Measurements from ENCODE around the gene MYH11. TPM values are rescaled to one million over a fixed set of nuclear protein-coding genes. Genes with fewer than 3 reads are reported as not detected.

MYH11 gene
- total RNA-seq (not detected), polyA plus RNA-seq (under 1 TPM; 0.15 to 0.67 (median 0.43) TPM)

GRCh38 chr16:15856901-15857698, at the start of gene MYH11:
Gene MYH11 (minus strand): TSS chr16:15857028. CDS start chr16:15838252, 18,776 bp downstream.
- DNase-seq (no peak), ATAC-seq (ENCODE audit: low read depth in 2 of 2) (no peak)
- H3K4me1 ChIP-seq (ENCODE audit: control insufficient read depth, insufficient read depth, low read length, poor library complexity, severe bottlenecking): peaks cover 4% of the 10 kb centered on the region
- H3K9me3 ChIP-seq (ENCODE audit: control insufficient read depth in 2 of 2, low read length in 2 of 2): no peaks in the 10 kb centered on the region
- no peaks in the 10 kb centered on the region for H3K36me3 Mint-ChIP-seq
- H3K27ac ChIP-seq (ENCODE audit: insufficient read depth, low read length, poor library complexity, severe bottlenecking): no peak within 1 kb of the TSS
- H3K9me3 Mint-ChIP-seq: peaks cover 0 to 2% (median 0%) of the 10 kb centered on the region in 7 donors
- peaks cover 17% of the 10 kb centered on the region for H3K27me3 ChIP-seq (ENCODE audit: control insufficient read depth, insufficient read depth, low read length)
- peaks cover 41% of the 10 kb centered on the region for H3K27me3 Mint-ChIP-seq
- peak within 1 kb of the TSS in 2 of 4 donors; percentile 16 to 72 for H3K4me3 Mint-ChIP-seq
- peak within 1 kb of the TSS in 1 of 3 donors; percentile 78 for H3K27ac Mint-ChIP-seq
- peaks cover 0 to 11% (median 4%) of the 10 kb centered on the region in 4 donors for H3K4me1 Mint-ChIP-seq
- H3K36me3 ChIP-seq (ENCODE audit: control insufficient read depth, insufficient read depth, low read length): no peaks in the 10 kb centered on the region
- H3K4me3 ChIP-seq (ENCODE audit: low read depth, low read length): peak within 1 kb of the TSS; percentile 35

- Mint-ChIP-seq H3K4me3 (no peak overlapping the region), H3K27ac (no peak overlapping the region), H3K9me3 (peaks cover 0 to 6% (median 1%) of the 10 kb centered on the region in 7 donors), H3K36me3 (no peaks in the 10 kb centered on the region), H3K27me3 (peaks cover 4% of the 10 kb centered on the region), H3K4me1 (peaks cover 0 to 7% (median 3%) of the 10 kb centered on the region in 4 donors)
- no peak overlapping the region for H3K27ac ChIP-seq (ENCODE audit: insufficient read depth, low read length, poor library complexity, severe bottlenecking)
- H3K36me3 ChIP-seq (ENCODE audit: control insufficient read depth, insufficient read depth, low read length): no peaks in the 10 kb centered on the region
- H3K9me3 ChIP-seq (ENCODE audit: control insufficient read depth in 2 of 2, low read length in 2 of 2): no peaks in the 10 kb centered on the region
- no peak overlapping the region for H3K4me3 ChIP-seq (ENCODE audit: low read depth, low read length)
- no peaks in the 10 kb centered on the region for H3K4me1 ChIP-seq (ENCODE audit: control insufficient read depth, insufficient read depth, low read length, poor library complexity, severe bottlenecking)
- no peak for ATAC-seq (ENCODE audit: low read depth in 2 of 2)
- no peak for DNase-seq
- H3K27me3 ChIP-seq (ENCODE audit: control insufficient read depth, insufficient read depth, low read length): no peaks in the 10 kb centered on the region
Measured at GRCh38 chr16:15906439-15906838, 49.6 kb upstream of the MYH11 start.

- no peak overlapping the region for H3K27ac ChIP-seq (ENCODE audit: insufficient read depth, low read length, poor library complexity, severe bottlenecking)
- no peaks in the 10 kb centered on the region for H3K9me3 ChIP-seq (ENCODE audit: control insufficient read depth in 2 of 2, low read length in 2 of 2)
- ATAC-seq (ENCODE audit: low read depth in 2 of 2) (no peak), DNase-seq (no peak)
- H3K27me3 ChIP-seq (ENCODE audit: control insufficient read depth, insufficient read depth, low read length): no peaks in the 10 kb centered on the region
- Mint-ChIP-seq H3K4me1 (peaks cover 0 to 6% (median 1%) of the 10 kb centered on the region in 4 donors), H3K4me3 (peak overlapping the region in 1 of 4 donors; percentile 82), H3K36me3 (no peaks in the 10 kb centered on the region), H3K9me3 (peaks cover 0 to 5% (median 0%) of the 10 kb centered on the region in 7 donors), H3K27me3 (peaks cover 4% of the 10 kb centered on the region), H3K27ac (no peak overlapping the region)
- no peak overlapping the region for H3K4me3 ChIP-seq (ENCODE audit: low read depth, low read length)
- H3K4me1 ChIP-seq (ENCODE audit: control insufficient read depth, insufficient read depth, low read length, poor library complexity, severe bottlenecking): no peaks in the 10 kb centered on the region
- H3K36me3 ChIP-seq (ENCODE audit: control insufficient read depth, insufficient read depth, low read length): no peaks in the 10 kb centered on the region
Measured at GRCh38 chr16:15903960-15904359, 47.1 kb upstream of the MYH11 start.

GRCh38 chr16:15900901-15901500, 44.2 kb upstream of the MYH11 start:
- DNase-seq (no peak), ATAC-seq (ENCODE audit: low read depth in 2 of 2) (no peak)
- Histone ChIP-seq H3K4me1 (ENCODE audit: control insufficient read depth, insufficient read depth, low read length, poor library complexity, severe bottlenecking) (no peaks in the 10 kb centered on the region), H3K4me3 (ENCODE audit: low read depth, low read length) (no peak overlapping the region), H3K36me3 (ENCODE audit: control insufficient read depth, insufficient read depth, low read length) (no peaks in the 10 kb centered on the region), H3K27me3 (ENCODE audit: control insufficient read depth, insufficient read depth, low read length) (no peaks in the 10 kb centered on the region), H3K27ac (ENCODE audit: insufficient read depth, low read length, poor library complexity, severe bottlenecking) (no peak overlapping the region), H3K9me3 (ENCODE audit: control insufficient read depth in 2 of 2, low read length in 2 of 2) (no peaks in the 10 kb centered on the region)
- H3K4me3 Mint-ChIP-seq: no peak overlapping the region
- H3K27me3 Mint-ChIP-seq: no peaks in the 10 kb centered on the region
- peaks cover 0 to 1% (median 0%) of the 10 kb centered on the region in 7 donors for H3K9me3 Mint-ChIP-seq
- H3K27ac Mint-ChIP-seq: no peak overlapping the region
- no peaks in the 10 kb centered on the region for H3K36me3 Mint-ChIP-seq
- H3K4me1 Mint-ChIP-seq: peaks cover 2 to 14% (median 7%) of the 10 kb centered on the region in 4 donors

GRCh38 chr16:15900357-15900756, 43.5 kb upstream of the MYH11 start:
- no peaks in the 10 kb centered on the region for H3K9me3 ChIP-seq (ENCODE audit: control insufficient read depth in 2 of 2, low read length in 2 of 2)
- H3K9me3 Mint-ChIP-seq: no peaks in the 10 kb centered on the region
- no peaks in the 10 kb centered on the region for H3K36me3 ChIP-seq (ENCODE audit: control insufficient read depth, insufficient read depth, low read length)
- no peak overlapping the region for H3K27ac ChIP-seq (ENCODE audit: insufficient read depth, low read length, poor library complexity, severe bottlenecking)
- no peak overlapping the region for H3K27ac Mint-ChIP-seq
- no peaks in the 10 kb centered on the region for H3K4me1 ChIP-seq (ENCODE audit: control insufficient read depth, insufficient read depth, low read length, poor library complexity, severe bottlenecking)
- no peaks in the 10 kb centered on the region for H3K27me3 Mint-ChIP-seq
- H3K27me3 ChIP-seq (ENCODE audit: control insufficient read depth, insufficient read depth, low read length): no peaks in the 10 kb centered on the region
- no peaks in the 10 kb centered on the region for H3K36me3 Mint-ChIP-seq
- ATAC-seq (ENCODE audit: low read depth in 2 of 2) (no peak), DNase-seq (no peak)
- H3K4me3 Mint-ChIP-seq: no peak overlapping the region
- H3K4me3 ChIP-seq (ENCODE audit: low read depth, low read length): no peak overlapping the region
- H3K4me1 Mint-ChIP-seq: peaks cover 2 to 14% (median 7%) of the 10 kb centered on the region in 4 donors

- Histone ChIP-seq H3K9me3 (ENCODE audit: control insufficient read depth in 2 of 2, low read length in 2 of 2) (no peaks in the 10 kb centered on the region), H3K27ac (ENCODE audit: insufficient read depth, low read length, poor library complexity, severe bottlenecking) (no peak overlapping the region), H3K27me3 (ENCODE audit: control insufficient read depth, insufficient read depth, low read length) (no peaks in the 10 kb centered on the region), H3K4me3 (ENCODE audit: low read depth, low read length) (no peak overlapping the region), H3K4me1 (ENCODE audit: control insufficient read depth, insufficient read depth, low read length, poor library complexity, severe bottlenecking) (no peaks in the 10 kb centered on the region), H3K36me3 (ENCODE audit: control insufficient read depth, insufficient read depth, low read length) (no peaks in the 10 kb centered on the region)
- H3K4me1 Mint-ChIP-seq: peaks cover 2 to 14% (median 7%) of the 10 kb centered on the region in 4 donors
- DNase-seq (peak in 1 of 3 donors; percentile 70), ATAC-seq (ENCODE audit: low read depth in 2 of 2) (peak; percentile 44 to 50)
- no peak overlapping the region for H3K4me3 Mint-ChIP-seq
- H3K9me3 Mint-ChIP-seq: no peaks in the 10 kb centered on the region
- no peaks in the 10 kb centered on the region for H3K36me3 Mint-ChIP-seq
- H3K27ac Mint-ChIP-seq: no peak overlapping the region
- no peaks in the 10 kb centered on the region for H3K27me3 Mint-ChIP-seq
Measured at GRCh38 chr16:15899538-15900100, 42.8 kb upstream of the MYH11 start.

- peaks cover 2 to 14% (median 7%) of the 10 kb centered on the region in 4 donors for H3K4me1 Mint-ChIP-seq
- H3K27ac Mint-ChIP-seq: peak overlapping the region in 1 of 3 donors; percentile 9
- H3K4me3 Mint-ChIP-seq: no peak overlapping the region
- no peak for ATAC-seq (ENCODE audit: low read depth in 2 of 2)
- no peaks in the 10 kb centered on the region for H3K36me3 Mint-ChIP-seq
- no peaks in the 10 kb centered on the region for H3K9me3 Mint-ChIP-seq
- no peak for DNase-seq
- no peaks in the 10 kb centered on the region for H3K27me3 Mint-ChIP-seq
- H3K27ac ChIP-seq (ENCODE audit: insufficient read depth, low read length, poor library complexity, severe bottlenecking): no peak overlapping the region
- no peaks in the 10 kb centered on the region for H3K36me3 ChIP-seq (ENCODE audit: control insufficient read depth, insufficient read depth, low read length)
- H3K4me1 ChIP-seq (ENCODE audit: control insufficient read depth, insufficient read depth, low read length, poor library complexity, severe bottlenecking): no peaks in the 10 kb centered on the region
- no peaks in the 10 kb centered on the region for H3K27me3 ChIP-seq (ENCODE audit: control insufficient read depth, insufficient read depth, low read length)
- H3K4me3 ChIP-seq (ENCODE audit: low read depth, low read length): no peak overlapping the region
- H3K9me3 ChIP-seq (ENCODE audit: control insufficient read depth in 2 of 2, low read length in 2 of 2): no peaks in the 10 kb centered on the region
Measured at GRCh38 chr16:15898654-15899053, 41.8 kb upstream of the MYH11 start.

Data from CD4-positive, CD25-positive, alpha-beta regulatory T cell (primary cell).